HS-27A (cell line): ENCODE results near the gene THNSL1.
"Not testable (repeated sequence)": the region's sequence is repeated elsewhere in the genome, so short reads cannot be mapped to it uniquely, and the experiment has no call there.

Experiments used
- DNase-seq: peaks from one replicate; pipeline ENCODE4 v3.0.0-alpha.2; 2012; ENCODE audit warnings: low read depth, missing footprints

Gene THNSL1

GRCh38 chr10:25016376-25017153, at the start of gene THNSL1:
TSS of gene THNSL1 (plus strand) at chr10:25016612. CDS start at chr10:25023224, 6,612 bp downstream.
- peak; percentile 71 for DNase-seq

GRCh38 chr10:24966962-24967481, 49.4 kb upstream of the THNSL1 start:
- no peak for DNase-seq

GRCh38 chr10:24968349-24968748, 48.1 kb upstream of the THNSL1 start:
- DNase-seq, result no peak

GRCh38 chr10:24968951-24969350, 47.5 kb upstream of the THNSL1 start:
- not testable (repeated sequence) for DNase-seq

GRCh38 chr10:24969841-24970281, 46.6 kb upstream of the THNSL1 start:
- DNase-seq, result no peak

GRCh38 chr10:24971374-24971773, 45.0 kb upstream of the THNSL1 start:
- DNase-seq, result no peak

GRCh38 chr10:24973163-24973562, 43.2 kb upstream of the THNSL1 start:
- no peak for DNase-seq

- DNase-seq, result no peak
Observed at GRCh38 chr10:24974976-24975375, 41.4 kb upstream of the THNSL1 start.

- no peak for DNase-seq
Observed at GRCh38 chr10:24979685-24980084, 36.7 kb upstream of the THNSL1 start.

GRCh38 chr10:24981161-24981710, 35.2 kb upstream of the THNSL1 start:
- no peak for DNase-seq

- no peak for DNase-seq
Observed at GRCh38 chr10:24982319-24983112, 33.9 kb upstream of the THNSL1 start.

- no peak for DNase-seq
Observed at GRCh38 chr10:24983130-24983529, 33.3 kb upstream of the THNSL1 start.

GRCh38 chr10:24983946-24984345, 32.5 kb upstream of the THNSL1 start:
- DNase-seq, result no peak

GRCh38 chr10:24984906-24985305, 31.5 kb upstream of the THNSL1 start:
- DNase-seq, result no peak

GRCh38 chr10:24988831-24989640, 27.4 kb upstream of the THNSL1 start:
- no peak for DNase-seq

GRCh38 chr10:24989867-24990266, 26.5 kb upstream of the THNSL1 start:
- DNase-seq, result no peak

GRCh38 chr10:24991298-24991697, 25.1 kb upstream of the THNSL1 start:
- DNase-seq, result no peak

- no peak for DNase-seq
Observed at GRCh38 chr10:24992512-24993133, 23.8 kb upstream of the THNSL1 start.

- DNase-seq, result no peak
Observed at GRCh38 chr10:24993237-24993958, 23.0 kb upstream of the THNSL1 start.

- no peak for DNase-seq
Observed at GRCh38 chr10:24995072-24995471, 21.3 kb upstream of the THNSL1 start.

- no peak for DNase-seq
Observed at GRCh38 chr10:24998044-24998443, 18.4 kb upstream of the THNSL1 start.
